ENCODE data around the gene WDPCP.
"Not testable (repeated sequence)": the region's sequence is repeated elsewhere in the genome, so short reads cannot be mapped to it uniquely, and the experiment has no call there.

The WDPCP gene, protein sequence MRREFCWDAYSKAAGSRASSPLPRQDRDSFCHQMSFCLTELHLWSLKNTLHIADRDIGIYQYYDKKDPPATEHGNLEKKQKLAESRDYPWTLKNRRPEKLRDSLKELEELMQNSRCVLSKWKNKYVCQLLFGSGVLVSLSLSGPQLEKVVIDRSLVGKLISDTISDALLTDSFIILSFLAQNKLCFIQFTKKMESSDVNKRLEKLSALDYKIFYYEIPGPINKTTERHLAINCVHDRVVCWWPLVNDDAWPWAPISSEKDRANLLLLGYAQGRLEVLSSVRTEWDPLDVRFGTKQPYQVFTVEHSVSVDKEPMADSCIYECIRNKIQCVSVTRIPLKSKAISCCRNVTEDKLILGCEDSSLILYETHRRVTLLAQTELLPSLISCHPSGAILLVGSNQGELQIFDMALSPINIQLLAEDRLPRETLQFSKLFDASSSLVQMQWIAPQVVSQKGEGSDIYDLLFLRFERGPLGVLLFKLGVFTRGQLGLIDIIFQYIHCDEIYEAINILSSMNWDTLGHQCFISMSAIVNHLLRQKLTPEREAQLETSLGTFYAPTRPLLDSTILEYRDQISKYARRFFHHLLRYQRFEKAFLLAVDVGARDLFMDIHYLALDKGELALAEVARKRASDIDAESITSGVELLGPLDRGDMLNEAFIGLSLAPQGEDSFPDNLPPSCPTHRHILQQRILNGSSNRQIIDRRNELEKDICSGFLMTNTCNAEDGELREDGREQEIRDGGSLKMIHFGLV

DNA sequence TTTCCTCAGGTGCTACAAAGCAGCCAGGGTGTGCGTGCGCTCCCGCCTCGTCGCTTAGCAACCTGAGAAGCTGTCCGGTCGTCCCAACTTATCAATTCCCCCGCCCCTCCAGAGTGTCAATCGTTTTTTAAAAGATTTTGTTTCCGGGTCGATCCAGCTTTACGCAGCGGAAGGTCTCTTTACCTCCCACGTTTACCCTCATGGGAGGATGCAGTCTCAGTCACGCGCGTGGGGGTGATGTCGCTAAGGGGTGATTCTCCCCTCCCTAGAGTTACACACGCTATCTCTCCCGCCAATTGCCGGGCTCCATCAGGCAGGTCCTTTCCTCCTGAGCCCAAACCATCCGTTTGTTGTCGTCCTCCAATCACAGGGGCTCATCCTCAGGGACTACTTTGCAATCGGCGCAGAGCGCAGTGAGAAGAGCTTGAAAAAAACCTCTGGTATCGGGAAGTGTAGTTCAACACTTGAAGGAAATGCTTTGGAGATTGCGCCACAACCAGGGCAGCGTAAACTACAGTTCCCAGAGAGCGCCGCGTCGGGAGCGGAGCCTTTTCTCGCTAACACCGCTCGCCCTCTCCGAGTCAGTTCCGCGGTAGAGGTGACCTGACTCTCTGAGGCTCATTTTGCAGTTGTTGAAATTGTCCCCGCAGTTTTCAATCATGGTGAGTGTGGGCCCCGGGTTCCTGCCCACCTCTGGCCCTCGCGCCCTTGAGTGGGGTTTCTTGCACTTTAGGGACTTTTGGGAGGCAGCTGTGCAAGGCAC, at the start of gene WDPCP, which contains the start of gene MDH1:
TSS of gene WDPCP (minus strand) at position 93 of the 763 bp plus-strand sequence. CDS start 206 bp downstream, outside the sequence.
TSS of gene MDH1 (plus strand) at position 579 of the 763 bp plus-strand sequence. CDS start at position 660, 81 bp downstream.
- DNase-seq = peak; percentile 97

DNA sequence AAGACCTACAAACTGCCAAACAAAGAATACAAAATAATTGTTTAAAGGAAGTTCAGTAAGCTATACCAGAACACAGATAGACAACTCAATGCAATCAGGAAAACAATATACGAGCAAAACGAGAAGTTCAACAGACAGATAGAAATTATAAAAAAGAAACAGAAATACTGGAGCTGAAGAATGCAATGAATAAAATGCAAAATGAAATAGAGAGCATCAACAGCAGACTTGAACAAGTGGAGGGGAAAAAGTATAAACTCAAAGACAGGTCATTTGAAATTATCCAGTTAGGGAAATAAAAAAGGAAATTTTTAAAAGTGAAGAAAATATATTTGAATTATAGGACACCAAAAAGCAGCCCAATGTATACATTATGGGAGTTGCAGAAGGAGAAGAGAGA, 44.1 kb upstream of the WDPCP start:
- no peak for DNase-seq

DNA sequence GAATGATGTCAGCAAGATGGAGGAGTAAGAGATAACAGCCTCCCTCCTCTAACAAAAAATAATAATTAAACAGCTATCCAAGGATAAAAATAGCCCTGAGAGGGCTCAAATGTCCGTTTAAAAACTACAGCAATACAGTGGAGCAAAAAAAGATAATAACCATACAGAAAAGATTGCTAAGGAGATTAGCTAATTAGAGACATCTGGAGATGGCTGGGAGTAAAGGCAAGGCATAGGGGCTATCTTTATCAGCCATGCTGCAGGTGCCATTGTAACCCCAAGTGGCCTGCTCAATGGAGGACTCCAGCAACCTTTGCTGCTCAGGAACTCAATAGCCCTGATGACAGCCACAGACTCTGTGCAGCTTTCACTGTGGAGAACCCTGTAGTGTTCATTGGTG, 43.2 kb upstream of the WDPCP start:
- DNase-seq = no peak

DNA sequence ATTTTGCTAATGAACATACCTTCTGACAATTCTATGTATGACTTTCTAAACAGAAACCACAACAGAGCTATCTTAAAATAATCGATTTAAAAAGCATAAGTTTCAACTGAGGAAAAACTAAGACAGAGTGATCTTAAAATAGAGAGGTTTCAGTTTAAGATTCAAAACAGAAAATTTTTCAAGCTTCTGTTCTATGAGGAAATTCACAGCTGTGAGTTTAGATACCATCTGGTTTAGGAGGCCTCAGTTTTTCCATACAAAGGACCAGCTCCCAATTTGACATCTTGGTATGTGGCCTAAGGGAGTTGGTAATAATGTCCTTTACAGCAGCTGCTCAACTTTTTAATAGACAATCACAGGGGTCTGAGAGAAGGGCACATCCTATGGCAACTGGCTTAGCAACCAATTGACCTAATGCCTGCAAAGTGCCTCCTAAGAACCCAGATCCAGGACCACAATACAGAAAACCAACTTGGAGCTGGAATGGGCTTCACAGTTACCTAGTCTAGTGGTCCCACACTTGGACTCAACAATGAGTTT, 40.2 kb upstream of the WDPCP start:
- DNase-seq = no peak

DNA sequence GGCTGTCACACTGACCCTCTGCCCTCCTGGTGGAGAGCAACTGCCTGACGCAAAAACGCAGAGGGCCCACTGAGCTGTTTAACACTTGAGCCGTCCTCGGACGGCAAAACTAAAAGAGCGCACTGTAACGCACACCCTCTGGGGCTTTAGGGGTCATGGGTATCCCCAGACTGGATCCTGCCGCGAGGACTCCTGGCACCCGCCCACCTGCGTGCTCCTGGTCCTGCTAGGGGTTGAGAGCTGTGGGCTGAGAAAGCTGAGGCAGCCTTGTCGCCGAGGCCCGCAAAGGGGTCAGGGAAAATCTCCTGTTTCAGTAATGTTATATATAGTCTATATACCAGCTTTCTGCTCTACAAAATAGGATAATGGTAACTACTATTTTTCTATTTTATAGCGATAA, 39.6 kb upstream of the WDPCP start:
- DNase-seq = no peak

DNA sequence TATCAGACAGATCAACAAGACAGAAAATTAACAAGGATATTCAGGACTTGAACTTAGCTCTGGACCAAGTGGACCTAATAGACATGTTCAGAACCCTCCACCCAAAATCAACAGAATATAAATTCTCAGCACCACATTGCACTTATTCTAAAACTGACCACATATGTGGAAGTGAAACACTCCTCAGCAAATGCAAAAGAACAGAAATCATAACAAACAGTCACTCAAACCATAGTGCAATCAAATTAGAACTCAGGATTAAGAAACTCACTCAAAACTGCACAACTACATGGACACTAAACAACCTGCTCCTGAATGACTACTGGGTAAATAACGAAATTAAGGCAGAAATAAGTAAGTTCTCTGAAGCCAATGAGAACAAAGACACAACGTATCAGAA, 35.5 kb upstream of the WDPCP start:
- not testable (repeated sequence) for DNase-seq

DNA sequence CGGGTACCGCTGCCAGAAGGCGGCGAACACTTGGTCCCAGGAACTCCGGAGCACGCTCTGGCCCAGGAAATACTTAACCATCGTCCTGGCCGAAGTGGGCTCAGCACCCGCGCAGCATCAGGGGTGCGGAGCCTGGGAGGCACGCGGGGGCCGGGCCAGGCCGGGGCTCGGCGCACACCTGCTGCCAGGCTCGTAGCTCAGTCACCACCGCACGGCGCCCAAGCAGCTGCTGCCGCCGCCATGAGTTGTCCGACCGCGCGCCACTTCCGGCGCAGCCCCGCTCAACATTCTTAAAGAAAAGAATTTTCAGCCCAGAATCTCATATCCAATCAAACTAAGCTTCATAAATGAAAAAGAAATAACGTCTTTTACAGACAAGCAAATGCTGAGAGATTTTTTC, 34.5 kb upstream of the WDPCP start:
- DNase-seq = no peak

DNA sequence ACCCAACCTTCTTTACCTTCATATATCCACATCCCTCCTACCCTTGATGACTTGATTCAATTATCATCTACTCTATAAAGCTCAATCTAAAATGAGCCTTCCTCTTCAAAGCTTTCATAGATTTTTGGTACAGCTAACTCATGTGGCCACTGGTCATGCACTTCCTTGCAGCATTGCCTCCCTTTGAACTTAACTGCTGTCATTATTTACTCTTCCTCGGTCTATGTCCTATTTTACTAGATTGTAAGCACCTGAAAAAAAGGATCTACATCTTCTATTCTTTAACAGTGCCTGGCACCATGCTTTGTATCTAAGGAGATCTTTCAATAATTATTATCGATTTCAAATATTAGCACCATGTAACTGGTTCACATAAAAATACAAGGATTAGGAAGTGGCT, 31.1 kb upstream of the WDPCP start:
- DNase-seq = no peak

DNA sequence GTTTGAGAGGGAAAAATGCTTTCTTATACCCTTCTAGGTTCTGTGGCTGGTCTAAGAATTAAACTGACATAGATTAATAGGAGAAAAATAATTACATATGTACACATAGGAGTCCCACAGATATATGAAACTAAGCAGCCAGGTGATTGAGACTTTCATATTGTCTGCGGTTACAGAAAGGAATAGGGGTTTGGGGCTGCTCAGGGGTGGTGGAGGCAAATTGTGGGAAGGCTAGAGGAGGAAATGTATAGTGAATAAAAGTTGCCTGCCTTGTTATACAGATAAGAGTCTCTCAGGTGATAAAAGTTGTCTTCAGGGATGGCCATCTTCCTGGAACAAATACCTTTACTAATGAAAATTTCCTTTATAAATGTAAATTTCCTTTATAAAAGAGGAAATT, 29.1 kb upstream of the WDPCP start:
- no peak for DNase-seq

DNA sequence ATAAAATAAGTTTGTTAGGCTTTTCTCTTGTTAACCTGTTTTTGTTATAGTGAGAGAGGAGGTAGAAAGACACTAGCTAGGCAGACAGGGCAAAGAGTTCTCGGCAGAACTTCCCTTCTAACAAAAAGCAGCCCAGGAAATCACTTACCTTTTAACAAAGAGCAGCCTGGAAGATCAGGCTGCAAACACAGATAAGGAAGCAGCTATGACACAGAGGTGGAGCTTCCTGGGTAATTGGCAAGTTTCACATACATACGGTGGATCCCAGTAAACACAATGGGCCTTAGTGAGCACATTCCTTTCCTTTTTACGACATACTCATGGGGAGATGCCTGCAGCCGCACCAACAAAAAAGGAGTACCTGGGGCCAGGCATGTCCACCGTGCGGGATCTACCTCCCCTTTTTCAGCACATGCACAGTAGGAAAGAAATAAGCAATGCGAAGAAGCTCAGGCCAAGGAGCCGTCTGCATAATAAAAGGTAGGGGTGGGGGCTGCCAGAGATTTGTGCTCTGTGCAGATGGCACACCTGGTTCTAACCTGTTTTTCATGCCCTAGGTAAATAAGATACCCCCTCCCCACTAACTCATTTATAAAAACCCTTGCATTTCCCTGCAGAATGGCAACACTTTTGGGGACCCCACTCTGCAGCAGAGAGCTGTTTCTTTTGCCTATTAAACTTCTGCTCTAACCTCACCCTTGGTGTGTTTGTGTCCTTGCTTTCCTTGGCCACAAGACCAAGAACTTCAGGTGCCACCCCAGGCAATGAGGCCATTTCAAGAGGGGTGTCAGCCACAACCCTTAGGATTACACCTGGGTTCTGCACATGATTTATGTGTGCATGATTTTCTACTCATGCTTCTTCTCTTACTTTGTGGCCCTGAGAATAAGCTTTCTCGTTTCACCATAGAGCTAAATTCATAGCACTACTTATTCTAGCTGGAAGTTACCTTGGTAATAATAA, 27.0 kb upstream of the WDPCP start:
- no peak for DNase-seq

DNA sequence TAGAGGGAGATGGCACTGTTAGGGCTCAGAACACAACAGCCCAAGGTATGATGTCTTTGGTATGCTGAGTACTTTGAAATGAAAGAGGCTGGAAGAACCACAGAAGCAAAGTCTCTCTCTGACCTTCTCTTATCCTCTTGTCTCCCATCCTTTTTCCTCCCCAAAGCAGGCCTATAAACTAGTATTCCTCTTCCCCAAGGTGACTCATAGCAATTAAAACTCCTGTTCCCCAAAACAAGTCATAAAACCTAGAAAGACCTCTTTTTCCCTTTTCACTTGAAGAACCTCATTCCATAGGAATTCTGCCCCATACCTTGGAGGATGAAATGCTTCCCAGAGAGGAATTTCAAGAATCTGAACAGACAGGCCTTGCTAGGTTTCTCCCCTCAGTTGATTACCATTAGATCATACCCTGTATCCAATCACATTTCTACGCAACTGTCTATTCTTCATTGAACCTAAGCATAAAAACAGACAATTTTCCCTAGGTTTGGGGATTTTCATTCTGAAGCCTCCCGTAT, 26.2 kb upstream of the WDPCP start:
- no peak for DNase-seq

DNA sequence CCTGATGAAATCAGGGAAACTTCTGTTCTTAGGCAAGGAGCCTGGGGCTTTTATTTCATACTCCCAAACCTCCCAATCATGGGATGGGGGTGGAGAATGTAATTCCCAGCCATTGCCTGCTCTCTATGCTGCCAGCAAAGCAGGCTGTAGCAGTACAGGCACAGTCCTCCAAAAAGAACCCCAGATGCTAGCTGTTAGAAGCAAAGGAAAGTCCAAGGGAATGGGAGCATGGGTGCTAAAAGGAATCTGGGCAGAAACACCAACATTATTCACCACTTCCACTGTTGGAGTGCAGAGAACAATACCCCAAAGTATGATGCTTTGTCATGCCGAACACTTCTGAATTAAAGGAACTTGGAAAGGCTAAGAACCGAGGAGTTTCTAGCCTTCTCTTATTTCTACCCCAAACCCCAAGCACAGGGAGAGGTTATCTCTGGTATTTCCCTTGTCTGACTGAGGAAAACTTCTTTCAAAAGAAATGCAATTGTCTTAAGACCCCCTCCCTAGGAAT, 25.2 kb upstream of the WDPCP start:
- no peak for DNase-seq

DNA sequence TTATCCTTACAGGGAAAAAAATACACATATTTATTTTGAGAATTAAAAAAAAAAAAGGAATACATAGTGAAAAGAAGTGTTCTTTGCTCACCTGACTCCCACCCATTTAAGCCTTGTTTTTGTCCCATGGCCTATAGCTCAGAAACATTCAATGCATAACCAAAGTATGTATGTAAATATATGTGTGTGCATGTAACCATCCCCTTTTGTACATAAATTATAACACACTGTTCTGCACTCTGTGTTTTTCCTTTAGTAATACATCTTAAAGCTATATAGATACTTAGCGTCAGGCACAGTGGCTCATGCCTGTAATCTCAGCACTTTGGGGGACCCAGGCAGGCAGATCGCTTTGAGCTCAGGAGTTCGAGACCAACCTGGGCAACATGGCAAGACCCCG, 22.2 kb upstream of the WDPCP start:
- DNase-seq = no peak

DNA sequence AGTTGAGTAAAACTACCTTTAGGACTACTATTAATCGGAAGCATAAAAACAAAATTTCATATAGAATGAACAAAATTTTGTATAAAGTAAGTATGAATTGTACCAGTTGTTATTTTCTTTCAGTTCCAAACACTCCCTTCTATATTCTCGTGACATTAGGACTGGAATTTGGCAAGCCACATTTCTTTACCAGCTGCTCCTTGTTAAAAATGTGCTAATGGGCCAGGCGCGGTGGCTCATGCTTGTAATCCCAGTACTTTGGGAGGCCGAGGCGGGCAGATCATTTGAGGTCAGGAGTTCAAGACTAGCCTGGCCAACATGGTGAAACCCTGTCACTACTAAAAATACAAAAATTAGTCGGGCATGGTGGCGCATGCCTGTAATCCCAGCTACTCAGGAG, 20.6 kb upstream of the WDPCP start:
- DNase-seq = not testable (repeated sequence)

DNA sequence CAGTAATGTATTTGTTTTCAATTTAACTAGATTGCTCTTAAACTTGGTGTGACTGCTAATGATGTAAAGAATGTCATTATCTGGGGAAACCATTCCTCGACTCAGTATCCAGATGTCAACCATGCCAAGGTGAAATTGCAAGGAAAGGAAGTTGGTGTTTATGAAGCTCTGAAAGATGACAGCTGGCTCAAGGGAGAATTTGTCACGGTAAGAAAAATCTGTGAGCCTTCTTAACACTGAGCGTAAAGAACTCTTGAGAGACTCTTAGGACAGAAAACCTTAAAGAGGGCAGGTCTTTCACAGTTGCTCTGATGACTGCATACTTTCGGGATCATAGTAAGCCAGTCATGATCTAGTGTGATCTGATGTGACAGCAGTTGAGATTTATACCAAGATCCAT, 16.4 kb upstream of the WDPCP start:
- DNase-seq = no peak

DNA sequence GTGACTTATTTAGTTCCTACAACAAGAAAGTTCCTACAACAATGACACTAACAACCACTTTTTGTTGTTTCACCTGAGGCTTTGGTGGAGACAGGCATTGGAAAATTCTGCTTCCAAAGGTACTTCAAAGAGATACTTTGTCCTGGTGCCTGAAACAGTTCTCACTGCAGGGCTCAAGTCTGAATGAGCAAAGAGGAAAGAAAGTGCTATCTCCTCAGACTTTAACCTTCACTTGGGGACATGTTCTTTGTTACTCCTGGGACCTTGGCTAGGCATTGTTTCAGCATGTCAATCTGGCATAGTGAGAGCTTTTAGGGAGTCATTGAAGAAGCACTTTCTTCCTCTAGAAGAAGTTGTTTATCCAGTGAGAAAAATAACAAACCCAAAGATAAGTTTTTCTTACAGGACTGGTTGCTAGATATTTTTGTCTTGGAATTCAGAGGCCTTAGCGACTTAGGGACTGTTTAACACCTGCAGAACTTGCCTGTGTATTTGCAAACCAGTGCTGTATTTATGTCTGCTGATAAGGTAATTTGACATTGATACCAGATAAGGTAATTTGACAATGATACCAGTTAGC, 12.7 kb upstream of the WDPCP start:
- no peak for DNase-seq

DNA sequence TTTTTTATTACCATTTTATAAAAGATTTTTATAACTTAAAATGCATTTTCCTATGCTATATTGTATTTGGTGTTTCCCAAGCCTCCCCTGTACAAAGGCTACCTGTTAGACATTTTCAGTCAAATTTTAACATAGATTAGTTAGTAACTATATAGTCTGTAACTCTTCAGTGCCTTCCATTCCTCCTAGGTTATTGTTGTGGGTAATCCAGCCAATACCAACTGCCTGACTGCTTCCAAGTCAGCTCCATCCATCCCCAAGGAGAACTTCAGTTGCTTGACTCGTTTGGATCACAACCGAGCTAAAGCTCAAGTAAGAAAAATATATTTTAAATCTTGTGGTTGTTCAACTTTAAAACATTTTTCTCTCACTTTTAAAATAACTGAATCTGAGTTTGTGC, 10.7 kb upstream of the WDPCP start:
- DNase-seq = no peak

DNA sequence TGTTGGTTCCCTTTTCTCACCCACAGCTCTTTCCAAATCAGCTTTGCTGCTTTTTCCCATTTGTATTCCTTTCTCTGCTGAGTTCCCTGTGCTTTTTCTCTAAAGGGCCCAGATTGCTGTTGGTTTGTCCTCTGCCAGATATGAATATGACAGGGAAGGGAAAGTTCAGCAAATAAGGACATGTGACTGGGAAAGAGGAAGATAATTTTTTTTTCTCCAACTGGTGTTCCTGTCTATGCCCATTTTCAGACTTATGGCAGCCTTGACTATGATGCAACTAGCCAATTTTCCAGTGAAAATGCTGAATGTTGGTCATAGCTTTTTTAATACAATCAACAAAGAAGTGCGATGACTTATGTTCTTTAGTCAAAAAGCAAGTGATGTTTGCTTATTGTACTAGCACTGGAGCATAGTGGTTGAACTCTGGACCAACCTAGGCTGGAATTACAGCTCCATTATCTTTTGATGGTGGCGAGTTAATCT, 8.2 kb upstream of the WDPCP start:
- DNase-seq = no peak

DNA sequence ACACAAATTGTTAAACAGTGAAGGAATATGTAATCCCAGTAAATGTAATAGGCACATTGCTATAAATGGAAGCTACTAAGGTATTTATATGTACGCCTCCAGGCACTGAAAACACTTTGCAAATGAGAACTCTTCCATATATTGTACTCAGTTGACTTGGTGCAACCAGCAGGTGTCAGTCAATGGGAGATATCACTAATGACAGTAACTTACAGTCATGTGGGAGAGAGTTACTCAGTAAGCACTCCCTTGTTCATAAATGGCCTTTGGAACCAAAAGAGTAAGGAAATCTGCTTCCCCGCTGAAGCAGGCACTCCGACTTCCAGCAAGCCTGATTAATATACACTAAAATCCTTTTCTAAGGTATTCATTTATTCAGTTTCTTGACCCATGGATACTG, 6.4 kb upstream of the WDPCP start:
- no peak for DNase-seq

DNA sequence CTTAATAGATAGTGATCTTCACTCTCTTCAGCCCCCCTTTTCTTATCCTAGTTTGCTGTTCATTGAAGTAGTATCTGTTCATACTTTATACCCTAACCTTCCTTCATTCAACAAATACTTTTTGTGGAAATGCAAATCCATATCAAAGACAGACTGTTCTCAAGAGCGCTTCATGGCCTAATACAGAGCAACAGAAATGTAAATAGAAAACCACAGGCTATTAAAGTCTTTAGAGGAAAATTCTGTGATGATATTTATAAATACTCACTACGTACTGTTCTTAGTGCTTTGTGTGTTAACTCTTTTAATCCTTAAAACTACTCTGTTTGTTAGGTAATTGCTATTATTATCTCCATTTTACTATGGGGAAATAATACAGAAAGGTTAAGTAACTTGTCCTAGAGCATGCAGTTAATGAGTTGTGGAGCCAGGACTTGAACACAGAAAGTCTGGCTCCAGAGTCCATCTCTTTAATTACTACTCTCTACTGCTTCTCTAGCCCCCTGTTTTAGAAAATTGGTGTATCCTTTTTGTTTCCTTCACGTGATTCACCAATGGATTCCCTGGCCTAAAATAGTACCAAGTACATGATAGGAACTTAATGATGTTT, 3.4 kb upstream of the WDPCP start:
- DNase-seq = no peak

All from CD4-positive, alpha-beta T cell treated with Interleukin-21 for 1 hour (primary cell).